ENCODE results near the gene GPR173.
A peak's percentile ranks its signal among the peaks of the same experiment; 100 is the strongest.

GPR173 gene

GRCh38 chrX:53048169-53049126 lies at the start of gene GPR173:
TSS of gene GPR173 (plus strand) at chrX:53048789. CDS start at chrX:53076622, 27,833 bp downstream.
- peak; percentile 58 for DNase-seq

- DNase-seq: no peak
Measured at GRCh38 chrX:53000447-53001135, 48.0 kb upstream of the GPR173 start.

GRCh38 chrX:53001958-53002357 lies 46.6 kb upstream of the GPR173 start:
- no peak for DNase-seq

- DNase-seq: no peak
Measured at GRCh38 chrX:53003111-53003510, 45.5 kb upstream of the GPR173 start.

GRCh38 chrX:53004038-53004437 lies 44.6 kb upstream of the GPR173 start:
- DNase-seq: no peak

- no peak for DNase-seq
Measured at GRCh38 chrX:53004811-53005210, 43.8 kb upstream of the GPR173 start.

GRCh38 chrX:53005327-53005726 lies 43.3 kb upstream of the GPR173 start:
- no peak for DNase-seq

- no peak for DNase-seq
Measured at GRCh38 chrX:53009032-53009431, 39.6 kb upstream of the GPR173 start.

- no peak for DNase-seq
Measured at GRCh38 chrX:53013291-53013690, 35.3 kb upstream of the GPR173 start.

- DNase-seq: no peak
Measured at GRCh38 chrX:53018627-53019026, 30.0 kb upstream of the GPR173 start.

- DNase-seq: no peak
Measured at GRCh38 chrX:53022381-53022780, 26.2 kb upstream of the GPR173 start.

- no peak for DNase-seq
Measured at GRCh38 chrX:53028678-53029077, 19.9 kb upstream of the GPR173 start.

- no peak for DNase-seq
Measured at GRCh38 chrX:53031380-53031779, 17.2 kb upstream of the GPR173 start.

GRCh38 chrX:53036149-53036548 lies 12.4 kb upstream of the GPR173 start:
- no peak for DNase-seq

GRCh38 chrX:53039236-53039635 lies 9.4 kb upstream of the GPR173 start:
- no peak for DNase-seq

- peak; percentile 48 for DNase-seq
Measured at GRCh38 chrX:53044995-53045394, 3.6 kb upstream of the GPR173 start.

GRCh38 chrX:53047228-53047627 lies 1.4 kb upstream of the GPR173 start:
- DNase-seq: no peak

GRCh38 chrX:53049127-53049517 lies 533 bp downstream of the GPR173 start:
- no peak for DNase-seq

- no peak for DNase-seq
Measured at GRCh38 chrX:53050841-53051240, 2.3 kb downstream of the GPR173 start.

- no peak for DNase-seq
Measured at GRCh38 chrX:53055244-53055849, 6.8 kb downstream of the GPR173 start.

GRCh38 chrX:53056292-53056691 lies 7.7 kb downstream of the GPR173 start:
- DNase-seq: no peak

- DNase-seq: no peak
Measured at GRCh38 chrX:53065104-53065503, 16.5 kb downstream of the GPR173 start.

- no peak for DNase-seq
Measured at GRCh38 chrX:53071064-53071463, 22.5 kb downstream of the GPR173 start.
